ENCODE data around the gene FANCI. TPM values are rescaled to one million over a fixed set of nuclear protein-coding genes. Genes with fewer than 3 reads are reported as not detected.
"Not testable (repeated sequence)": the region's sequence is repeated elsewhere in the genome, so short reads cannot be mapped to it uniquely, and the experiment has no call there.

The FANCI gene
- total RNA-seq, 4 donors from 2014 or later = 7.2 to 24.5 (median 9.4) TPM

DNA sequence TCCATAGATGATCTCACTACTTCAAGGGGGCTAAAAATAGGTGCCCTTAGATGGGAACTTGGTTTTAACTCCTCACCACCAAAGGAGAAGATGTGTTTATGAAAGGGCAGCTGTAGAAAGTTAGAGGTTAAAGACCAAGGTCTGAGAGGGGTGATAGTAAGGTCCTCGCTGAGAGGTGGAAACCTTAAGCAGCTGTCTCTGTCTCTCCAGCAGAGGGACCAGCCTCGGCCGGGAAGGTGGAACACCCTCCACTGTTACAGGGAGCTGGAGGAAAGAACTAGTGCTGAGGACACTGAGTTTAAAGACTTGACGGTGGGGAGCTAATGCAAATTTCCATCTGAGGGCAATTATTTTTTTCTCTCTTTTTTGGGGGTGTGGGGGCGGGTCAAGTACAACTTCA, 13.5 kb upstream of the FANCI start:
- H3K4me1 ChIP-seq = no peaks in the 10 kb centered on the region
- TF ChIP-seq EP300 (IDR thresholded peaks at IDR 0.05) (no peak), POLR2A (IDR thresholded peaks at IDR 0.05) (no peak), POLR2AphosphoS5 (IDR thresholded peaks at IDR 0.05) (no peak)
- TF ChIP-seq, protein P1, sequence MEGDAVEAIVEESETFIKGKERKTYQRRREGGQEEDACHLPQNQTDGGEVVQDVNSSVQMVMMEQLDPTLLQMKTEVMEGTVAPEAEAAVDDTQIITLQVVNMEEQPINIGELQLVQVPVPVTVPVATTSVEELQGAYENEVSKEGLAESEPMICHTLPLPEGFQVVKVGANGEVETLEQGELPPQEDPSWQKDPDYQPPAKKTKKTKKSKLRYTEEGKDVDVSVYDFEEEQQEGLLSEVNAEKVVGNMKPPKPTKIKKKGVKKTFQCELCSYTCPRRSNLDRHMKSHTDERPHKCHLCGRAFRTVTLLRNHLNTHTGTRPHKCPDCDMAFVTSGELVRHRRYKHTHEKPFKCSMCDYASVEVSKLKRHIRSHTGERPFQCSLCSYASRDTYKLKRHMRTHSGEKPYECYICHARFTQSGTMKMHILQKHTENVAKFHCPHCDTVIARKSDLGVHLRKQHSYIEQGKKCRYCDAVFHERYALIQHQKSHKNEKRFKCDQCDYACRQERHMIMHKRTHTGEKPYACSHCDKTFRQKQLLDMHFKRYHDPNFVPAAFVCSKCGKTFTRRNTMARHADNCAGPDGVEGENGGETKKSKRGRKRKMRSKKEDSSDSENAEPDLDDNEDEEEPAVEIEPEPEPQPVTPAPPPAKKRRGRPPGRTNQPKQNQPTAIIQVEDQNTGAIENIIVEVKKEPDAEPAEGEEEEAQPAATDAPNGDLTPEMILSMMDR (IDR thresholded peaks at IDR 0.05) = no peak
- no peaks in the 10 kb centered on the region for H3K9me3 ChIP-seq
- no peak overlapping the region for H3K27ac ChIP-seq
- no peaks in the 10 kb centered on the region for H3K36me3 ChIP-seq
- H3K4me3 ChIP-seq = no peak overlapping the region
- 59% methylated on average over 5 of the region's 5 CpGs for WGBS
- H3K27me3 ChIP-seq = no peaks in the 10 kb centered on the region
- DNase-seq (ENCODE audit: low spot score in 2 of 2) = no peak

DNA sequence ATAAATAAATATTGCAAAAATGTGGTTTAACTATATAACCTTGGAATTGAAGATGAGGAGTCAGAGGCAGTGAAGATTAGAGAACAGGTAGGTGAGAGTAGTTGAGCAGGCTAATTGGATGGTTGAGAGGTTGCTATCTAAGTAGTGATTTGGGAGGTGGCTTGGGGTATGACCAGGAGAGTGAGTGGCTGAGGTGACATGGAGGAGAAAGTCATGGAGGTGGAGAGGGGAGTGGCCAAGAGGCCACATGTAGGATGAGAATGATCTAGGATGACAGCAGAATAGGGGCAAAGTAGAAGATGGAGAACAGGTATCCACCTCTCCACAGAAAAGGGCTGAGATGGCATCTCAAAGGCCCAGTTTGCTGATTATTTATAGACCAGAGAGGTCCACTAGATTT, 11.9 kb upstream of the FANCI start:
- H3K4me1 ChIP-seq = no peaks in the 10 kb centered on the region
- no peaks in the 10 kb centered on the region for H3K36me3 ChIP-seq
- H3K27ac ChIP-seq = no peak overlapping the region
- H3K27me3 ChIP-seq = no peaks in the 10 kb centered on the region
- TF ChIP-seq EP300 (IDR thresholded peaks at IDR 0.05) = no peak
- TF ChIP-seq POLR2AphosphoS5 (IDR thresholded peaks at IDR 0.05) = no peak
- TF ChIP-seq POLR2A (IDR thresholded peaks at IDR 0.05) = no peak
- TF ChIP-seq, protein P1 (IDR thresholded peaks at IDR 0.05) = no peak
- no peak overlapping the region for H3K4me3 ChIP-seq
- no peaks in the 10 kb centered on the region for H3K9me3 ChIP-seq
- no peak for DNase-seq (ENCODE audit: low spot score in 2 of 2)

DNA sequence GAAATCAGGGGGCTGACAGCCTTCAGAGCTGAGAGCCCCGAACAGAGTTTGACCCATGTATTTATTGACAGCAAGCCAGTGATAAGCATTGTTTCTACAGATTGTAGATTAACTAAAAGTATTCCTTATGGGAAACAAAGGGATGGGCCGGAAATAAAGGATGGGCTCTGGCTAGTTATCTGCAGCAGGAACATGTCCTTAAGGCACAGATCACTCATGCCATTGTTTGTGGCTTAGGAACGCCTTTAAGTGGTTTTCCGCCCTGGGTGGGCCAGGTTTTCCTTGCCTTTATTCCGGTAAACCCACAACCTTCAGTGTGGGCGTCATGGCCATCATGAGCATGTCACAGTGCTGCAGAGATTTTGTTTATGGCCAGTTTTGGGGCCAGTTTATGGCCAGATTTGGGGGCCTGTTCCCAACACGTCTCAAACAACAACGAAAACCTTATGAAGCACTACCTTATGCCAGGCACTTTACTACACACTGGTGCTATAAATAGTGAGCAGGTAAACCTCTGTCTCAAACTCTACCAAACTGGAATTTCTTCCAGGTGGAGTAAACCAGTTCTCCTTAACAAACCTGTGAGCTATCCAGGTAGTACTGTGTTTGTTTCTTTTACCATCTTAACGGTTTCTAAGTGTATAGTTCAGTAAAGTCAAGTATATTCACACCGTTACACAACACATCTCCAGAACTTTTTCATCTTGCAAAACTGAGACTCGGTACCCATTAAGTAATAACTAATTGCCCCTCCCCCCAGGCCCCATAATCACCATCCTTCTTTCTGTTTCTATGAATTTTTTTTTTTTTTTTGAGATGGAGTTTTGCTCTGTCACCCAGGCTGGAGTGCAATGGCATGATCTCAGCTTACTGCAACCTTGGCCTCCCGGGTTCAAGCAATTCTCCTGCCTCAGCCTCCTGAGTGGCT, 3.6 kb upstream of the FANCI start:
- not testable (repeated sequence) for H3K4me3 ChIP-seq; H3K27me3 ChIP-seq; H3K27ac ChIP-seq; H3K36me3 ChIP-seq; H3K9me3 ChIP-seq; DNase-seq (ENCODE audit: low spot score in 2 of 2)
- WGBS = 80% methylated on average over 12 of the region's 12 CpGs
- H3K4me1 ChIP-seq = peaks cover 22% of the 10 kb centered on the region

DNA sequence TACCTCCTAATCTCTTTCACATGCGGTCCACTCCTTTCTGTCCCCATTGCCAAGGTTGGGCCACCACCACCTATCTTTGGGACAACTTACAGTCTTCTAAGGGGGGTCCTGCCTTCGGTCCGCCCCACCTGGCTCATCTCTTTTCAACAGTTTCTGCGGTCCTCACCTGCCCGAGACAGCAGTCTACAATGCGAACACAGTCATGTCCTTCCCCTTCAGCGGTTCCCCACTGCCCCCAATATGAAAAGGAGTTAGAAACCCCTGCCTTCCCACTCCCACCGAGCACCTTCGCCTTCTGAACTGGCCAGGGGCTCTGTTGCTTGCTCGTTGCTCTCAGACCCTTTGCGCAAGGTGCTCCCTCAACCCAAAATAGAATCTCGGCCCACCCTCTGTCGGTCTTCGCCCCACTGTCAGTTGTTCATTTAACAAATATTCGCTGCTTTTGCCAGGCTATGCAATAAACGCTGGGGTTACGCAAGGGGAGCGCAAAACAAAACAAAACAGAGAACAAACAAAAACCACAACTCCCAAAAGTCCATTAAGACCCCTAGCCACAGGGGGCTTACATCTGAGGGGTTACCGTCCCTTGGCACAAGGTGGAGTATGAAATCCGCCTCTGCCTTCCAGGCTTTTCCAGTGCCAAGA, 611 bp upstream of the FANCI start:
- WGBS = 32% methylated on average over 20 of the region's 20 CpGs
- TF ChIP-seq POLR2AphosphoS5 (IDR thresholded peaks at IDR 0.05) (no peak), EP300 (IDR thresholded peaks at IDR 0.05) (no peak), POLR2A (IDR thresholded peaks at IDR 0.05) (no peak)
- TF ChIP-seq, protein P1 (IDR thresholded peaks at IDR 0.05) = no peak
- Histone ChIP-seq H3K4me3 (peak overlapping the region; percentile 81), H3K36me3 (no peaks in the 10 kb centered on the region), H3K27me3 (no peaks in the 10 kb centered on the region), H3K4me1 (peaks cover 22% of the 10 kb centered on the region), H3K27ac (peak overlapping the region; percentile 81), H3K9me3 (no peaks in the 10 kb centered on the region)
- DNase-seq (ENCODE audit: low spot score in 2 of 2) = peak in 1 of 2 donors; percentile 75

DNA sequence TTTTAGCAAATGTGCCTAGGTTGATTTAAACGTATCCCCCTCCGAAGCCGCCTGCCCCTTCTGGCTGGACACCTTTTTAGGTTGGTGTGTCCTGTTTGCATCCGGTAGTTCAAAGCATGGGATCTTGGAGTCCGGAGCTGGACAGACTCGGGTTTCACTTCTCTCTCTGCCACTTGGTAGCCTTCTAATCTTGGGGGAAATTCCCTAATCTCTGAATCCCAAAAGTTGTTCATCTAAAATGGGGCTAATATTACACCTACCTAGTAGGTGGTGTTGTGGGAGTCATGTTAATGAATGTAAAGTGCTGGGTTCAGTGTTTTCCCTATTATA, 760 bp downstream of the FANCI start:
- Histone ChIP-seq H3K27me3 (no peaks in the 10 kb centered on the region), H3K9me3 (no peaks in the 10 kb centered on the region), H3K4me1 (peaks cover 22% of the 10 kb centered on the region), H3K36me3 (no peaks in the 10 kb centered on the region), H3K4me3 (peak overlapping the region; percentile 81), H3K27ac (no peak overlapping the region)
- DNase-seq (ENCODE audit: low spot score in 2 of 2) = no peak
- WGBS = 0% methylated on average over 6 of the region's 6 CpGs
- TF ChIP-seq, protein P1 (IDR thresholded peaks at IDR 0.05) = no peak
- TF ChIP-seq POLR2AphosphoS5 (IDR thresholded peaks at IDR 0.05) = no peak
- no peak for TF ChIP-seq EP300 (IDR thresholded peaks at IDR 0.05)
- TF ChIP-seq POLR2A (IDR thresholded peaks at IDR 0.05) = no peak
